IMR-90 (cell line): ENCODE results near the gene TOGARAM2. TPM values are rescaled to one million over a fixed set of nuclear protein-coding genes. Genes with fewer than 3 reads are reported as not detected.

Experiments used
- ATAC-seq: fragments of 200-7000 bp; cut with Tn5 transposase; 2 replicates; pipeline ENCODE4 v1.9.1; 2020; ENCODE audit warnings: low read depth, mild to moderate bottlenecking, moderate library complexity
- BruUV-seq: library from RNA; stranded (reverse); fragments of 400-500 nt; replicated peaks from 2 replicates; lab custom pipeline; 2021; lab: Mats Ljungman, UMichigan
- CTCF ChIA-PET: fragments of 300-600 bp; formaldehyde crosslinking; extraction: SDS; loops from one replicate; lab custom pipeline; 2021; ENCODE audit warnings: antibody characterized with exemption; lab: Yijun Ruan, JAX
- POLR2A ChIA-PET: fragments of 300-600 bp; sonication (Branson Sonifier 250); formaldehyde crosslinking; loops from one replicate; lab custom pipeline; 2022; ENCODE audit warnings: antibody characterized with exemption; ENCODE audit not compliant: unreplicated experiment; lab: Charles Lee
- DNase-seq: peaks from one replicate; pipeline ENCODE4 v3.0.0; 2013
- H2AFZ ChIP-seq: replicated peaks from 2 replicates; pipeline ENCODE3; 2013; ENCODE audit warnings: low read length, mild to moderate bottlenecking; ENCODE audit not compliant: poor library complexity
- H2AK5ac ChIP-seq: 2 replicates; pipeline ENCODE4 v1.6.1; 2013; ENCODE audit warnings: low read depth, low read length, inconsistent platforms
- H2AK9ac ChIP-seq: replicated peaks from 2 replicates; pipeline ENCODE3; 2013; ENCODE audit warnings: mild to moderate bottlenecking, low read depth, low read length, moderate library complexity; ENCODE audit not compliant: poor library complexity
- H2BK120ac ChIP-seq: 2 replicates; pipeline ENCODE4 v1.6.1; 2013; ENCODE audit warnings: low read depth, low read length, inconsistent platforms
- H2BK15ac ChIP-seq: 3 replicates; pipeline ENCODE4 v1.6.1; 2013; ENCODE audit warnings: low read depth, low read length, inconsistent platforms
- H2BK20ac ChIP-seq: 2 replicates; pipeline ENCODE4 v1.6.1; 2013; ENCODE audit warnings: low read depth, mild to moderate bottlenecking, inconsistent platforms, low read length, moderate library complexity
- H2BK5ac ChIP-seq: 2 replicates; pipeline ENCODE4 v1.6.1; 2013; ENCODE audit warnings: mild to moderate bottlenecking, low read depth, low read length, inconsistent platforms; ENCODE audit not compliant: poor library complexity, severe bottlenecking
- H3K14ac ChIP-seq: replicated peaks from 2 replicates; pipeline ENCODE4 v1.6.1; 2013; ENCODE audit warnings: low read depth, low read length, inconsistent platforms
- H3K18ac ChIP-seq: 2 replicates; pipeline ENCODE4 v1.6.1; 2013; ENCODE audit warnings: low read depth, low read length, control low read depth
- H3K23ac ChIP-seq: 2 replicates; pipeline ENCODE4 v1.6.1; 2013; ENCODE audit warnings: low read depth, low read length, inconsistent platforms
- H3K27ac ChIP-seq: 2 replicates; pipeline ENCODE4 v1.5.1; 2013; ENCODE audit warnings: mild to moderate bottlenecking, control low read depth, low read length; ENCODE audit not compliant: insufficient read depth
- H3K27me3 ChIP-seq: 2 replicates; pipeline ENCODE4 v1.6.1; 2013; ENCODE audit warnings: low read length; ENCODE audit not compliant: control insufficient read depth, insufficient read depth
- H3K36me3 ChIP-seq: 2 replicates; pipeline ENCODE4 v1.6.1; 2013; ENCODE audit warnings: low read length, mixed read lengths; ENCODE audit not compliant: control insufficient read depth, insufficient read depth
- H3K4ac ChIP-seq: 2 replicates; pipeline ENCODE4 v1.6.1; 2013; ENCODE audit warnings: low read depth, low read length, inconsistent platforms
- H3K4me1 ChIP-seq: 2 replicates; pipeline ENCODE4 v1.6.1; 2013; ENCODE audit warnings: low read length, mixed read lengths; ENCODE audit not compliant: control insufficient read depth, insufficient read depth
- H3K4me2 ChIP-seq: 2 replicates; pipeline ENCODE4 v1.6.1; 2013; ENCODE audit warnings: low read depth, mild to moderate bottlenecking, control low read depth, low read length, moderate library complexity
- H3K4me3 ChIP-seq: 2 replicates; pipeline ENCODE4 v1.5.1; 2013; ENCODE audit warnings: low read depth, mild to moderate bottlenecking, control low read depth, low read length, moderate library complexity; ENCODE audit not compliant: insufficient read depth
- H3K56ac ChIP-seq: 2 replicates; pipeline ENCODE4 v1.6.1; 2013; ENCODE audit warnings: low read length, inconsistent platforms; ENCODE audit not compliant: insufficient read depth; ENCODE audit errors: extremely low read depth
- H3K79me1 ChIP-seq, 2 experiments: 2 replicates each; pipeline ENCODE4 v1.6.1; 2013; ENCODE audit warnings: low read length in 2 of 2, inconsistent platforms in 1 of 2, low read depth in 1 of 2
- H3K9ac ChIP-seq: 2 replicates; pipeline ENCODE4 v1.6.1; 2013; ENCODE audit warnings: low read depth, low read length, control low read depth
- H3K9me1 ChIP-seq: 2 replicates; pipeline ENCODE4 v1.6.1; 2013; ENCODE audit warnings: low read length, inconsistent platforms; ENCODE audit not compliant: insufficient read depth
- H3K9me3 ChIP-seq: 2 replicates; pipeline ENCODE4 v1.6.1; 2013; ENCODE audit warnings: low read length; ENCODE audit not compliant: control insufficient read depth, insufficient read depth
- H4K20me1 ChIP-seq: 2 replicates; pipeline ENCODE4 v1.6.1; 2013; ENCODE audit warnings: low read length, inconsistent platforms; ENCODE audit not compliant: insufficient read depth
- H4K5ac ChIP-seq: 2 replicates; pipeline ENCODE4 v1.6.1; 2013; ENCODE audit warnings: mild to moderate bottlenecking, low read depth, low read length, control low read depth
- H4K8ac ChIP-seq, 2 experiments: 2 replicates each; pipeline ENCODE4 v1.6.1; 2013; ENCODE audit warnings: low read depth in 2 of 2, low read length in 2 of 2, control low read depth in 1 of 2, inconsistent platforms in 1 of 2
- H4K91ac ChIP-seq: 2 replicates; pipeline ENCODE4 v1.6.1; 2013; ENCODE audit warnings: low read depth, low read length, inconsistent platforms; ENCODE audit not compliant: insufficient read depth
- BHLHE40 ChIP-seq: fragments of 150-350 bp; IDR thresholded peaks from 2 replicates; pipeline ENCODE4 v1.6.1; 2016; ENCODE audit warnings: mild to moderate bottlenecking, low read depth, low read length
- CEBPB ChIP-seq: IDR thresholded peaks from 2 replicates; pipeline ENCODE4 v1.6.1; 2012; ENCODE audit warnings: low read depth, low read length, improper control_type of control experiment
- CHD1 ChIP-seq: IDR thresholded peaks from 2 replicates; pipeline ENCODE4 v1.6.1; 2012; ENCODE audit warnings: low read depth, low read length, improper control_type of control experiment
- FOS ChIP-seq: fragments of 150-350 bp; IDR thresholded peaks from 2 replicates; pipeline ENCODE4 v1.6.1; 2016; ENCODE audit warnings: low read depth, low read length
- MAFK ChIP-seq: IDR thresholded peaks from 2 replicates; pipeline ENCODE4 v1.6.1; 2012; ENCODE audit warnings: low read depth, low read length, improper control_type of control experiment
- MAZ ChIP-seq: IDR thresholded peaks from 2 replicates; pipeline ENCODE4 v1.6.1; 2012; ENCODE audit warnings: low read depth, mild to moderate bottlenecking, low read length, improper control_type of control experiment, moderate library complexity, borderline replicate concordance
- MXI1 ChIP-seq: IDR thresholded peaks from 2 replicates; pipeline ENCODE4 v1.6.1; 2012; ENCODE audit warnings: low read depth, mild to moderate bottlenecking, low read length, moderate library complexity, borderline replicate concordance
- NFE2L2 ChIP-seq: fragments of 150-350 bp; IDR thresholded peaks from 2 replicates; pipeline ENCODE4 v1.6.1; 2016; ENCODE audit warnings: low read depth, mild to moderate bottlenecking, low read length
- POLR2A ChIP-seq: IDR thresholded peaks from 2 replicates; pipeline ENCODE4 v1.6.1; 2012; ENCODE audit warnings: mild to moderate bottlenecking, low read depth, low read length
- RAD21 ChIP-seq: IDR thresholded peaks from 2 replicates; pipeline ENCODE4 v1.6.1; 2012; ENCODE audit warnings: low read length, improper control_type of control experiment
- RCOR1 ChIP-seq: IDR thresholded peaks from 2 replicates; pipeline ENCODE4 v1.6.1; 2012; ENCODE audit warnings: mild to moderate bottlenecking, low read length, improper control_type of control experiment; ENCODE audit not compliant: insufficient replicate concordance
- RFX5 ChIP-seq: IDR thresholded peaks from 2 replicates; pipeline ENCODE4 v1.8.0; 2012; ENCODE audit warnings: low read depth, mild to moderate bottlenecking, low read length, moderate library complexity
- SMC3 ChIP-seq: fragments of 150-350 bp; IDR thresholded peaks from 2 replicates; pipeline ENCODE4 v1.6.1; 2016; ENCODE audit warnings: low read depth, mild to moderate bottlenecking, antibody characterized with exemption, low read length, moderate library complexity
- WGBS, 2 experiments: methylation state at CpG; one replicate each; pipeline versions ENCODE4 v1.1.5 to v1.1.7; 2013; ENCODE audit warnings: missing lambda C conversion rate in 2 of 2; ENCODE audit not compliant: insufficient read length in 1 of 2; ENCODE audit errors: extremely low coverage in 2 of 2; 5-methylcytosine and 5-hydroxymethylcytosine counted together
- dilution Hi-C: fragments of 300-500 bp; cut with HindIII; formaldehyde crosslinking; loops from one replicate; pipeline ENCODE4 v1.14.3; 2018; ENCODE audit warnings: low sequenced_read_pairs; ENCODE audit not compliant: unreplicated experiment
- in situ Hi-C: fragments of 300-500 bp; cut with MboI; formaldehyde crosslinking; loops from 3 replicates; pipeline ENCODE4 v1.14.3; 2019; ENCODE audit warnings: low sequenced_read_pairs, inconsistent platforms, mixed read lengths
- intact Hi-C: fragments of 100-400 bp; cut with micrococcal nuclease; formaldehyde crosslinking; loops from 2 replicates; pipeline ENCODE4 v1.10.0; 2022
- polyA plus RNA-seq, 3 experiments: library from polyadenylated mRNA; depleted of rRNA; stranded (reverse); fragments of >200 nt; gene quantifications; 2 replicates each; pipeline ENCODE4 v1.2.3, GENCODE V29; 2012; ENCODE audit warnings: low replicate concordance in 1 of 3
- total RNA-seq: library from RNA; depleted of rRNA; stranded (reverse); fragments of >200 nt; gene quantifications from 2 replicates; pipeline ENCODE4 v1.2.3, GENCODE V29; 2012
- TF ChIP-seq, protein P1 (sequence below): fragments of 150-350 bp; IDR thresholded peaks from 2 replicates; pipeline ENCODE4 v1.6.1; 2017; ENCODE audit warnings: mild to moderate bottlenecking, antibody characterized with exemption, low read length, low read depth
- TF ChIP-seq, protein P2 (sequence below): conservative IDR thresholded peaks from 2 replicates; pipeline ENCODE4 v1.5.1; 2012; ENCODE audit warnings: mild to moderate bottlenecking, low read depth, low read length, improper control_type of control experiment

The TOGARAM2 gene
- total and polyA plus RNA-seq, 2 of the 4 experiments (the other 2 are of a cell fraction) = under 0.01 to 0.38 TPM

DNA sequence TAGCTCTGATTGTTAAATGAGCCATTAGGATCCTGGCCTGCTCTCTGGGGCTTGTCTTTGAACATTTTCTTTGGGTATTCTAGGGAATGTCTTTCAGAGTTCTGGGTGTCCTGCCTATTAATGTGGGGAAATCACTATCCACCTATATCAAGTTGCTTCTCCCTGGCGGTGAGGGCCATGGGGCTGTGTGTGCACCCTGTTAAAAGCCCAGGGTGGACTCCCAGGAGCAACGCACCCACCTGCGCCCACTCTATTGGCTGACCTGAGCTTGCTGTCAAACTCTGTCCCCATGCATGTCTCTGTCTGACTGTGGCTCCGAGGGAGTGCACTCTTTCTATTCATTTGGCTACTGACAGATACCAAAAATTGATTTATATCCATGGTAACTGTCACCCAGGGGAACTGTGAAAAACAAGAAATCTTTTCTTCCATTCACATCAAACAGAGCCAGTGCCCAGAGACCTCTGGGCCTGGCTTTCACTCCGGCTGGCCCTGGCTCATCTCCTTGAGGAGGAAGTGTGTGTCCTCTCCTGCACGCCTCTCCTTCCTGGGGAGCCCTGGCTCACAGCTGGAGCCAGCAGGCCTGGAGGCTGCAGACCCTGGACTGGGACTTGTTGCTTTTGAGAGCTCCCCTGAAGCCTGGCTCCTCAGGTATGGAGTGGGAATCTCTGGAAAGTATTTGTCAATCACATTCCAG, 10.5 kb upstream of the TOGARAM2 start:
- no TSS peak for BruUV-seq
- dilution Hi-C loops (loop anchor here (25.0 kb wide), 1 partner anchor 867 kb away; no protein-coding TSS in a partner anchor), in situ Hi-C loops (no loop called here), intact Hi-C loops (no loop called here)
- no peak overlapping the region for H3K4ac ChIP-seq
- no peaks in the 10 kb centered on the region for H3K9me1 ChIP-seq
- DNase-seq (no peak), ATAC-seq (no peak)
- H3K9ac ChIP-seq = no peak overlapping the region
- no peak overlapping the region for H2AFZ ChIP-seq
- H2BK5ac ChIP-seq = no peak overlapping the region
- H3K14ac ChIP-seq = no peak overlapping the region
- no peak overlapping the region for H4K5ac ChIP-seq
- ChIA-PET CTCF (interaction anchor here (1.0 kb wide), 1 partner anchor 63 kb away, joined by 3 read pairs; no protein-coding TSS in a partner anchor), POLR2A (no interaction called here)
- peaks cover 8% of the 10 kb centered on the region for H3K27me3 ChIP-seq
- H3K23ac ChIP-seq = no peak overlapping the region
- no peak for TF ChIP-seq FOS
- TF ChIP-seq MXI1 = no peak
- TF ChIP-seq, protein P1, sequence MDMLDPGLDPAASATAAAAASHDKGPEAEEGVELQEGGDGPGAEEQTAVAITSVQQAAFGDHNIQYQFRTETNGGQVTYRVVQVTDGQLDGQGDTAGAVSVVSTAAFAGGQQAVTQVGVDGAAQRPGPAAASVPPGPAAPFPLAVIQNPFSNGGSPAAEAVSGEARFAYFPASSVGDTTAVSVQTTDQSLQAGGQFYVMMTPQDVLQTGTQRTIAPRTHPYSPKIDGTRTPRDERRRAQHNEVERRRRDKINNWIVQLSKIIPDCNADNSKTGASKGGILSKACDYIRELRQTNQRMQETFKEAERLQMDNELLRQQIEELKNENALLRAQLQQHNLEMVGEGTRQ = no peak
- TF ChIP-seq MAZ = no peak
- no peak for TF ChIP-seq RCOR1
- no peak for TF ChIP-seq CHD1
- TF ChIP-seq SMC3 = no peak
- no peak for TF ChIP-seq BHLHE40
- TF ChIP-seq, protein P2, sequence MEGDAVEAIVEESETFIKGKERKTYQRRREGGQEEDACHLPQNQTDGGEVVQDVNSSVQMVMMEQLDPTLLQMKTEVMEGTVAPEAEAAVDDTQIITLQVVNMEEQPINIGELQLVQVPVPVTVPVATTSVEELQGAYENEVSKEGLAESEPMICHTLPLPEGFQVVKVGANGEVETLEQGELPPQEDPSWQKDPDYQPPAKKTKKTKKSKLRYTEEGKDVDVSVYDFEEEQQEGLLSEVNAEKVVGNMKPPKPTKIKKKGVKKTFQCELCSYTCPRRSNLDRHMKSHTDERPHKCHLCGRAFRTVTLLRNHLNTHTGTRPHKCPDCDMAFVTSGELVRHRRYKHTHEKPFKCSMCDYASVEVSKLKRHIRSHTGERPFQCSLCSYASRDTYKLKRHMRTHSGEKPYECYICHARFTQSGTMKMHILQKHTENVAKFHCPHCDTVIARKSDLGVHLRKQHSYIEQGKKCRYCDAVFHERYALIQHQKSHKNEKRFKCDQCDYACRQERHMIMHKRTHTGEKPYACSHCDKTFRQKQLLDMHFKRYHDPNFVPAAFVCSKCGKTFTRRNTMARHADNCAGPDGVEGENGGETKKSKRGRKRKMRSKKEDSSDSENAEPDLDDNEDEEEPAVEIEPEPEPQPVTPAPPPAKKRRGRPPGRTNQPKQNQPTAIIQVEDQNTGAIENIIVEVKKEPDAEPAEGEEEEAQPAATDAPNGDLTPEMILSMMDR = no peak
- TF ChIP-seq RFX5 = no peak
- no peak for TF ChIP-seq POLR2A
- no peak for TF ChIP-seq MAFK
- TF ChIP-seq NFE2L2 = no peak
- TF ChIP-seq CEBPB = no peak
- TF ChIP-seq RAD21 = no peak
- H3K4me1 ChIP-seq = no peaks in the 10 kb centered on the region
- H3K56ac ChIP-seq = no peak overlapping the region
- no peak overlapping the region for H2BK120ac ChIP-seq
- no peak overlapping the region for H2AK9ac ChIP-seq
- H2BK15ac ChIP-seq = no peak overlapping the region
- H4K20me1 ChIP-seq = no peaks in the 10 kb centered on the region
- no peaks in the 10 kb centered on the region; the same call in 1 of the 2 replicates for H3K9me3 ChIP-seq
- H3K27ac ChIP-seq = no peak overlapping the region
- no peak overlapping the region for H3K18ac ChIP-seq
- no peak overlapping the region for H2AK5ac ChIP-seq
- no peak overlapping the region for H3K4me2 ChIP-seq
- H3K79me1 ChIP-seq = no peaks in the 10 kb centered on the region
- no peak overlapping the region for H2BK20ac ChIP-seq
- 70% methylated on average over 3 of the region's 6 CpGs; no CpG with 5 or more reads in 1 of the 2 experiments for WGBS, 2 experiments
- no peaks in the 10 kb centered on the region for H3K36me3 ChIP-seq
- no peak overlapping the region for H4K8ac ChIP-seq
- H3K4me3 ChIP-seq = no peak overlapping the region
- no peak overlapping the region for H4K91ac ChIP-seq
